Mesothelial cell of epicardium (in vitro differentiated cells): ENCODE data around the gene SLC39A10. TPM values are rescaled to one million over a fixed set of nuclear protein-coding genes. Genes with fewer than 3 reads are reported as not detected.

Experiments
- DNase-seq, 2 experiments: peaks; one replicate each; pipeline ENCODE4 v3.0.0; 2021; ENCODE audit warnings: low spot score in 2 of 2; ENCODE audit not compliant: unreplicated experiment in 2 of 2
- H3K27ac Mint-ChIP-seq: 2 replicates; pipeline ENCODE4 v1.8.0; 2021; ENCODE audit warnings: mixed read lengths
- H3K27me3 Mint-ChIP-seq: 2 replicates; pipeline ENCODE4 v1.8.0; 2021; ENCODE audit warnings: low read depth, mixed read lengths
- H3K36me3 Mint-ChIP-seq: 2 replicates; pipeline ENCODE4 v1.8.0; 2021; ENCODE audit warnings: mixed read lengths
- H3K4me1 Mint-ChIP-seq: 2 replicates; pipeline ENCODE4 v1.8.0; 2021; ENCODE audit warnings: mixed read lengths
- H3K4me3 Mint-ChIP-seq: 2 replicates; pipeline ENCODE4 v1.8.0; 2021; ENCODE audit warnings: mild to moderate bottlenecking, moderate library complexity, mixed read lengths
- H3K9me3 Mint-ChIP-seq: 2 replicates; pipeline ENCODE4 v1.8.0; 2021; ENCODE audit warnings: mixed read lengths
- CTCF ChIP-seq: fragments of 200-600 bp; sonication (generic); IDR thresholded peaks from one replicate; pipeline ENCODE4 v1.5.0; 2021; ENCODE audit warnings: antibody characterized with exemption; ENCODE audit not compliant: unreplicated experiment
- total RNA-seq: library from RNA; stranded (reverse); gene quantifications from 3 replicates; pipeline ENCODE4 v1.2.1, GENCODE V29; 2021

SLC39A10 gene
- total RNA-seq: 123 to 127 TPM (median 125 TPM) in 3 replicates

GRCh38 chr2:195656859-195657633, at the start of gene SLC39A10:
Gene SLC39A10, plus strand, starts transcription at chr2:195657226. Its CDS starts 22,817 bp downstream, at chr2:195680043.
- TF ChIP-seq CTCF: peak; percentile 36
- peak; percentile 91 to 99 for DNase-seq
- Mint-ChIP-seq H3K36me3 (no peaks in the 10 kb centered on the region), H3K27ac (peak within 1 kb of the TSS; percentile 99), H3K4me3 (peak within 1 kb of the TSS; percentile 98), H3K4me1 (peaks cover 38% of the 10 kb centered on the region), H3K9me3 (no peaks in the 10 kb centered on the region), H3K27me3 (no peaks in the 10 kb centered on the region)

GRCh38 chr2:195608768-195609454, 48.1 kb upstream of the SLC39A10 start:
- H3K4me1 Mint-ChIP-seq: peaks cover 49% of the 10 kb centered on the region
- no peak for TF ChIP-seq CTCF

GRCh38 chr2:195610717-195611116, 46.3 kb upstream of the SLC39A10 start:
- no peak for TF ChIP-seq CTCF
- peaks cover 67% of the 10 kb centered on the region for H3K4me1 Mint-ChIP-seq
- no peak for DNase-seq
- H3K27me3 Mint-ChIP-seq: no peaks in the 10 kb centered on the region
- no peaks in the 10 kb centered on the region for H3K9me3 Mint-ChIP-seq
- no peak overlapping the region for H3K4me3 Mint-ChIP-seq
- H3K27ac Mint-ChIP-seq: peak overlapping the region; percentile 71
- no peaks in the 10 kb centered on the region for H3K36me3 Mint-ChIP-seq

More at GRCh38 chr2:195608768-195609454, 48.1 kb upstream of the SLC39A10 start:
- no peak for DNase-seq
- peak overlapping the region; percentile 80 for H3K27ac Mint-ChIP-seq
- H3K27me3 Mint-ChIP-seq: no peaks in the 10 kb centered on the region
- H3K4me3 Mint-ChIP-seq: no peak overlapping the region
- H3K36me3 Mint-ChIP-seq: no peaks in the 10 kb centered on the region
- H3K9me3 Mint-ChIP-seq: no peaks in the 10 kb centered on the region

GRCh38 chr2:195612611-195613495, 44.2 kb upstream of the SLC39A10 start:
- DNase-seq: peak in 1 of 2 experiments; percentile 51
- H3K9me3 Mint-ChIP-seq: no peaks in the 10 kb centered on the region
- TF ChIP-seq CTCF: no peak
- H3K4me1 Mint-ChIP-seq: peaks cover 58% of the 10 kb centered on the region
- peak overlapping the region; percentile 46 for H3K4me3 Mint-ChIP-seq
- no peaks in the 10 kb centered on the region for H3K27me3 Mint-ChIP-seq
- peak overlapping the region; percentile 92 for H3K27ac Mint-ChIP-seq
- H3K36me3 Mint-ChIP-seq: no peaks in the 10 kb centered on the region

GRCh38 chr2:195613922-195614321, 43.1 kb upstream of the SLC39A10 start:
- Mint-ChIP-seq H3K4me1 (peaks cover 53% of the 10 kb centered on the region), H3K27me3 (no peaks in the 10 kb centered on the region), H3K27ac (peak overlapping the region; percentile 92), H3K4me3 (no peak overlapping the region), H3K9me3 (no peaks in the 10 kb centered on the region), H3K36me3 (no peaks in the 10 kb centered on the region)
- TF ChIP-seq CTCF: no peak
- DNase-seq: no peak
